Fibroblast of lung (primary cell): ENCODE data around the gene CD300LF. TPM values are rescaled to one million over a fixed set of nuclear protein-coding genes. Genes with fewer than 3 reads are reported as not detected.
A peak's percentile ranks its signal among the peaks of the same experiment; 100 is the strongest.

Experiments used
- DNase-seq, 2 donors: peaks; one replicate each; pipeline versions ENCODE4 v3.0.0 to v3.0.0-alpha.2; 2010; ENCODE audit warnings: low read depth in 2 of 2
- H2AFZ ChIP-seq: 2 replicates; pipeline ENCODE4 v1.5.1; 2012; ENCODE audit warnings: low read length, control low read depth, inconsistent platforms
- H3K27ac ChIP-seq: 2 replicates; pipeline ENCODE4 v1.5.1; 2011; ENCODE audit warnings: low read length, control low read depth; ENCODE audit not compliant: insufficient read depth
- H3K27me3 ChIP-seq: 2 replicates; pipeline ENCODE4 v1.5.1; 2011; ENCODE audit warnings: mild to moderate bottlenecking, low read length; ENCODE audit not compliant: control insufficient read depth, insufficient read depth
- H3K36me3 ChIP-seq: 2 replicates; pipeline ENCODE4 v1.5.1; 2011; ENCODE audit warnings: low read length; ENCODE audit not compliant: control insufficient read depth, insufficient read depth
- H3K4me1 ChIP-seq: 2 replicates; pipeline ENCODE4 v1.5.1; 2011; ENCODE audit warnings: low read length; ENCODE audit not compliant: control insufficient read depth, insufficient read depth; ENCODE audit errors: extremely low read depth
- H3K4me2 ChIP-seq: 2 replicates; pipeline ENCODE4 v1.5.1; 2011; ENCODE audit warnings: low read length, control low read depth; ENCODE audit not compliant: insufficient read depth; ENCODE audit errors: extremely low read depth
- H3K4me3 ChIP-seq, 4 experiments: fragments of 200-600 bp in 1 of 4; sonication (generic) in 1 of 4; replicated peaks in 1 of 4; 2 replicates each; pipeline ENCODE4 v1.5.1; 2011 to 2016; ENCODE audit warnings: low read length in 4 of 4, low read depth in 3 of 4, mild to moderate bottlenecking in 3 of 4, control low read depth in 2 of 4, inconsistent platforms in 1 of 4, mixed read lengths in 1 of 4; ENCODE audit not compliant: insufficient read depth in 1 of 4; ENCODE audit errors: control extremely low read depth in 1 of 4
- H3K79me2 ChIP-seq: 2 replicates; pipeline ENCODE4 v1.5.1; 2012; ENCODE audit warnings: mild to moderate bottlenecking, low read length, inconsistent platforms; ENCODE audit not compliant: control insufficient read depth, insufficient read depth
- H3K9ac ChIP-seq: 2 replicates; pipeline ENCODE4 v1.5.1; 2011; ENCODE audit warnings: mild to moderate bottlenecking, low read length, control low read depth; ENCODE audit not compliant: insufficient read depth
- H3K9me3 ChIP-seq: 2 replicates; pipeline ENCODE4 v1.5.1; 2012; ENCODE audit warnings: low read depth, low read length; ENCODE audit not compliant: control insufficient read depth, insufficient read depth
- H4K20me1 ChIP-seq: 2 replicates; pipeline ENCODE4 v1.5.1; 2011; ENCODE audit warnings: low read length; ENCODE audit not compliant: control insufficient read depth, insufficient read depth; ENCODE audit errors: extremely low read depth
- EZH2 ChIP-seq: IDR thresholded peaks from 2 replicates; pipeline ENCODE4 v1.5.1; 2012; ENCODE audit warnings: low read length, control low read depth, mild to moderate bottlenecking; ENCODE audit errors: missing control alignments
- polyA plus RNA-seq, 2 donors: library from polyadenylated mRNA; depleted of rRNA in 1 of 2; stranded (reverse) in 1 of 2; unstranded in 1 of 2; fragments of >200 nt; gene quantifications; 2 replicates each; pipeline ENCODE4 v1.2.1, GENCODE V29; 2011 to 2012; ENCODE audit warnings: missing spikeins in 1 of 2
- total RNA-seq: library from RNA; depleted of rRNA; stranded (reverse); fragments of >200 nt; gene quantifications from 2 replicates; pipeline ENCODE4 v1.2.1, GENCODE V29; 2014
- TF ChIP-seq, protein P1 (sequence below), 2 donors: IDR thresholded peaks in 1 of 2; conservative IDR thresholded peaks in 1 of 2; 1 replicate in 1 of 2; 2 replicates in 1 of 2; pipeline ENCODE4 v1.5.1; 2011 to 2012; ENCODE audit warnings: low read length in 2 of 2, control low read depth in 1 of 2, inconsistent platforms in 1 of 2, low read depth in 1 of 2, mild to moderate bottlenecking in 1 of 2

Gene CD300LF
- total and polyA plus RNA-seq, 2 donors (not counting 1 experiment from before 2014, with no cell fraction given): not detected

- no peaks in the 10 kb centered on the region for H3K9me3 ChIP-seq
- no peak overlapping the region for H3K4me2 ChIP-seq
- no peak overlapping the region for H2AFZ ChIP-seq
- DNase-seq: no peak
- H3K9ac ChIP-seq: no peak overlapping the region
- H3K36me3 ChIP-seq: no peaks in the 10 kb centered on the region
- TF ChIP-seq EZH2: no peak
- TF ChIP-seq, protein P1, sequence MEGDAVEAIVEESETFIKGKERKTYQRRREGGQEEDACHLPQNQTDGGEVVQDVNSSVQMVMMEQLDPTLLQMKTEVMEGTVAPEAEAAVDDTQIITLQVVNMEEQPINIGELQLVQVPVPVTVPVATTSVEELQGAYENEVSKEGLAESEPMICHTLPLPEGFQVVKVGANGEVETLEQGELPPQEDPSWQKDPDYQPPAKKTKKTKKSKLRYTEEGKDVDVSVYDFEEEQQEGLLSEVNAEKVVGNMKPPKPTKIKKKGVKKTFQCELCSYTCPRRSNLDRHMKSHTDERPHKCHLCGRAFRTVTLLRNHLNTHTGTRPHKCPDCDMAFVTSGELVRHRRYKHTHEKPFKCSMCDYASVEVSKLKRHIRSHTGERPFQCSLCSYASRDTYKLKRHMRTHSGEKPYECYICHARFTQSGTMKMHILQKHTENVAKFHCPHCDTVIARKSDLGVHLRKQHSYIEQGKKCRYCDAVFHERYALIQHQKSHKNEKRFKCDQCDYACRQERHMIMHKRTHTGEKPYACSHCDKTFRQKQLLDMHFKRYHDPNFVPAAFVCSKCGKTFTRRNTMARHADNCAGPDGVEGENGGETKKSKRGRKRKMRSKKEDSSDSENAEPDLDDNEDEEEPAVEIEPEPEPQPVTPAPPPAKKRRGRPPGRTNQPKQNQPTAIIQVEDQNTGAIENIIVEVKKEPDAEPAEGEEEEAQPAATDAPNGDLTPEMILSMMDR (conservative IDR thresholded peaks at IDR 0.05 in 1 of 2, IDR thresholded peaks at IDR 0.05 in 1 of 2; ENCODE audit: low read depth in 1 of 2, low read length in 2 of 2): no peak
- H3K4me1 ChIP-seq: peaks cover 7% of the 10 kb centered on the region
- no peaks in the 10 kb centered on the region for H4K20me1 ChIP-seq
- H3K27me3 ChIP-seq: no peaks in the 10 kb centered on the region
- no peak overlapping the region for H3K27ac ChIP-seq
- no peak overlapping the region for H3K4me3 ChIP-seq
- peaks cover 3% of the 10 kb centered on the region for H3K79me2 ChIP-seq
Observed at GRCh38 chr17:74752822-74753401, 40.2 kb upstream of the CD300LF start.

GRCh38 chr17:74752415-74752814 is 39.7 kb upstream of the CD300LF start:
- Histone ChIP-seq H3K9ac (no peak overlapping the region), H3K27me3 (no peaks in the 10 kb centered on the region), H2AFZ (no peak overlapping the region), H3K27ac (no peak overlapping the region), H3K36me3 (no peaks in the 10 kb centered on the region), H3K79me2 (peaks cover 3% of the 10 kb centered on the region), H3K4me1 (peaks cover 5% of the 10 kb centered on the region), H3K4me2 (no peak overlapping the region), H4K20me1 (no peaks in the 10 kb centered on the region), H3K9me3 (no peaks in the 10 kb centered on the region), H3K4me3 (no peak overlapping the region)
- DNase-seq: no peak
- TF ChIP-seq, protein P1 (conservative IDR thresholded peaks at IDR 0.05 in 1 of 2, IDR thresholded peaks at IDR 0.05 in 1 of 2; ENCODE audit: low read depth in 1 of 2, low read length in 2 of 2): no peak
- no peak for TF ChIP-seq EZH2

GRCh38 chr17:74750327-74751069 is 37.8 kb upstream of the CD300LF start:
- Histone ChIP-seq H4K20me1 (no peaks in the 10 kb centered on the region), H3K9ac (no peak overlapping the region), H3K9me3 (no peaks in the 10 kb centered on the region), H3K4me2 (peak overlapping the region; percentile 84), H3K4me1 (peaks cover 9% of the 10 kb centered on the region), H3K27ac (no peak overlapping the region), H3K36me3 (no peaks in the 10 kb centered on the region), H2AFZ (no peak overlapping the region), H3K79me2 (peaks cover 3% of the 10 kb centered on the region), H3K4me3 (peak overlapping the region in 3 of 4 experiments; percentile 57 to 92 (median 79)), H3K27me3 (no peaks in the 10 kb centered on the region)
- DNase-seq: no peak
- TF ChIP-seq, protein P1 (conservative IDR thresholded peaks at IDR 0.05 in 1 of 2, IDR thresholded peaks at IDR 0.05 in 1 of 2; ENCODE audit: low read depth in 1 of 2, low read length in 2 of 2): no peak
- TF ChIP-seq EZH2: no peak
